ENCODE data around the gene PRKCA. TPM values are rescaled to one million over a fixed set of nuclear protein-coding genes. Genes with fewer than 3 reads are reported as not detected.

The PRKCA gene
- total RNA-seq, 2 donors from 2014 or later = 6.5 to 6.6 TPM

DNA sequence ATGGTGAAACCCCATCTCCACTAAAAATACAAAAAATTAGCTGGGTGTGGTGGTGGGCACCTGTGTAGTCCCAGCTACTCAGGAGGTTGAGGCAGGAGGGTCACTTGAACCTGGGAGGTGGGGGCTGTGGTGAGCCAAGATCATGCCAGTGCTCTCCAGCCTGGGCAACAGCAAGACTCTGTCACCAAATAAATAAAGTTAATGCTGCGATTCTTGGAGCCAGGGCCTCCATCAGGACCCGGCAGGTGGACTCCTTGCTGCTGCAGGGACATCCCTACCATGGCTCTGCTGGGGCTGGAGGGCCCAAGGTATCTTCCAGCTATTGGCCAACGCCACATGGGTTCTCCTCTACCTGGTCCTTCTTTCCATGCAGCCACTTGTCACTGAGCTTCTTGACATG is 450.0 kb downstream of the PRKCA start:
- H3K27me3 ChIP-seq = no peaks in the 10 kb centered on the region
- no peak for DNase-seq
- intact Hi-C loops (cut with DNase I) = no loop called here
- no peaks in the 10 kb centered on the region for H3K36me3 ChIP-seq (replicated peaks in 1 of 2; ENCODE audit: insufficient read depth in 1 of 2, low read depth in 2 of 2)
- H3K27ac ChIP-seq = no peak overlapping the region
- no peaks in the 10 kb centered on the region for H3K4me1 ChIP-seq
- no peak for ATAC-seq
- H3K4me3 ChIP-seq = no peak overlapping the region
- no peaks in the 10 kb centered on the region for H3K9me3 ChIP-seq
- 68 to 100% methylated on average over 1 to 3 of the region's 3 CpGs for WGBS, 2 donors
- no peak for TF ChIP-seq POLR2A (IDR thresholded peaks at IDR 0.05)
- TF ChIP-seq, protein P1, sequence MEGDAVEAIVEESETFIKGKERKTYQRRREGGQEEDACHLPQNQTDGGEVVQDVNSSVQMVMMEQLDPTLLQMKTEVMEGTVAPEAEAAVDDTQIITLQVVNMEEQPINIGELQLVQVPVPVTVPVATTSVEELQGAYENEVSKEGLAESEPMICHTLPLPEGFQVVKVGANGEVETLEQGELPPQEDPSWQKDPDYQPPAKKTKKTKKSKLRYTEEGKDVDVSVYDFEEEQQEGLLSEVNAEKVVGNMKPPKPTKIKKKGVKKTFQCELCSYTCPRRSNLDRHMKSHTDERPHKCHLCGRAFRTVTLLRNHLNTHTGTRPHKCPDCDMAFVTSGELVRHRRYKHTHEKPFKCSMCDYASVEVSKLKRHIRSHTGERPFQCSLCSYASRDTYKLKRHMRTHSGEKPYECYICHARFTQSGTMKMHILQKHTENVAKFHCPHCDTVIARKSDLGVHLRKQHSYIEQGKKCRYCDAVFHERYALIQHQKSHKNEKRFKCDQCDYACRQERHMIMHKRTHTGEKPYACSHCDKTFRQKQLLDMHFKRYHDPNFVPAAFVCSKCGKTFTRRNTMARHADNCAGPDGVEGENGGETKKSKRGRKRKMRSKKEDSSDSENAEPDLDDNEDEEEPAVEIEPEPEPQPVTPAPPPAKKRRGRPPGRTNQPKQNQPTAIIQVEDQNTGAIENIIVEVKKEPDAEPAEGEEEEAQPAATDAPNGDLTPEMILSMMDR (IDR thresholded peaks at IDR 0.05) = no peak

DNA sequence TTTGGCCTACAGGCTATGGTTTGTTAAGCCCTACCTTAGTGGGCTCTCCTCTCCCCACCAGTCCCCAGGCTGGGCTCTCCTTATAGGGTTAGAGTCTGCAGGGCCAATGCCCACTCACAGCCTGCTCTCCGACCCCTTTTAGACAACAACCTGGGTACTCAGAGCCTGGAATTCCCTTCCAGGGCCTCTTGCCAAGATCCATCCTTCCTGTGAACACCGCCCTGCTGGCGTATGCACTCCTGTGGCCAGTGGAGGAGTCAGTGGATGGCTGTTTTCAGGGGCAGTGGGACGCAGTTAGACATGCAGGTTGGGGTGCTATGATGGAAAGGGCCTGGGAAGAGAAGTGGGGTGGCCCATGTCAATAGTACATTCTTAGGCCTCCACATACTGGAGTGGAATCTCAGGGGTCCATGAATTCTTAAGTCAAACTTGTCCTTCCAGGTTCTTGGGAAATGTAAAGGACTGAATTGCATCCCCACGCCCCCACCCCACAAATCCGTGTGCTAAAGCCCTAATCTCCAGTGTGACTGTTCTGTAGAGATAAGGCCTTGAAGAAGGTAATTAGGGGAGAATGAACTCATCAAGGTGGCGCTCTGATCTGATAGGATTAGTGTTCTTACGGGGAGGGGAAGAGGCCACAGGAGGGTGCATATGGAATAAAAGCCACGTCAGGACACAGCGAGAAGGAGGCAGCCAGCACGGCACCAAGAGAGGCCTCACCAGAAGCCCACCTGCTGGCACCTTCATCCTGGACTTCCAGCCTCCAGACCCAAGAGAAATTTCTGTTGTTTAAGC is 450.9 kb downstream of the PRKCA start:
- H3K27ac ChIP-seq = no peak overlapping the region
- H3K4me3 ChIP-seq = no peak overlapping the region
- no peak for DNase-seq
- intact Hi-C loops (cut with DNase I) = no loop called here
- WGBS, 2 donors = 92 to 95% methylated on average over 11 of the region's 11 CpGs
- no peaks in the 10 kb centered on the region for H3K27me3 ChIP-seq
- H3K9me3 ChIP-seq = no peaks in the 10 kb centered on the region
- H3K36me3 ChIP-seq (replicated peaks in 1 of 2; ENCODE audit: insufficient read depth in 1 of 2, low read depth in 2 of 2) = no peaks in the 10 kb centered on the region
- TF ChIP-seq, protein P1 (IDR thresholded peaks at IDR 0.05) = no peak
- no peak for TF ChIP-seq POLR2A (IDR thresholded peaks at IDR 0.05)
- no peaks in the 10 kb centered on the region for H3K4me1 ChIP-seq
- ATAC-seq = no peak

DNA sequence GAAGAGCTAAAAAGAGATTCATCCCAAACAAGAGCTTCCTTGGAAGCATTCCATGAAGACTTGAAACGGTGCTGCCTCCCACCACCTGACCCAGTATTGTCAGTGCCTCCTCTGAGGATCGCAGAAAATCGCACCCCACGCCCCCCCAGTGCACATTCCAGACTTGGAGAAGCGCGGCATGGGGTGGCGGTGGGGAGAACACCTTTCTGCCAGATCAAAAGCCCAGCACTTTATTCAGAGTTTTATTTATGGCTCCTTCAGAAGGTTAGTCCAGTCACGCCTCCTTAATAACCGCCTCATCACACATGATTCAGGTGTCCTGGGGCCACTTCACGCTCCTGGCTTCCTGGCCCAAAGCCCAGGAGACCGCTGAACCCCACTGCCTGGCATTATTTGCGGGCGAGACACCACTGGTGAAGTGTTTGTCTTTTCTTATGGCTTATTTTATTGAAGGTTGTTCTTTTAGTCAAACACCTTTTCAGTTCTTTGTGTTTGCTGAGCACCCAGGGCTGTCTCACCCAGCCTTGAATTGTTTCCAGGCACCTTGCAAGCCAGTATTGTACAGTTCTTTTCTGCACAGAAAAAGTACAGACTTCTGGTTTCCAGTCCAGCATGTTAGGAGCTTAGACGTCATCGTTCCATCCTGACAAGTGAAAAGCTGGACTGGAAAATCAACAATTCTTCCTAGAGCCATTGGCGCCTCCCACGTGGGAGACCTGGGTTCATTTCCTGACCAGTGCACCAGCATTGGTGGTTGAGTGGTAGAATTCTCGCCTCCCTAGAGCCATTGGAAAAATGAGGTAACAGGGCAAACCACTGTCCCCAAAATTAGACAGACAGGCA is 452.9 kb downstream of the PRKCA start:
- intact Hi-C loops (cut with DNase I) = no loop called here
- TF ChIP-seq, protein P1 (IDR thresholded peaks at IDR 0.05) = no peak
- TF ChIP-seq POLR2A (IDR thresholded peaks at IDR 0.05) = no peak
- ATAC-seq = no peak
- Histone ChIP-seq H3K27ac (no peak overlapping the region), H3K27me3 (no peaks in the 10 kb centered on the region), H3K36me3 (replicated peaks in 1 of 2; ENCODE audit: insufficient read depth in 1 of 2, low read depth in 2 of 2) (no peaks in the 10 kb centered on the region), H3K4me1 (no peaks in the 10 kb centered on the region), H3K4me3 (no peak overlapping the region), H3K9me3 (no peaks in the 10 kb centered on the region)
- DNase-seq = no peak
- WGBS, 2 donors = 90% methylated on average over 18 of the region's 18 CpGs

DNA sequence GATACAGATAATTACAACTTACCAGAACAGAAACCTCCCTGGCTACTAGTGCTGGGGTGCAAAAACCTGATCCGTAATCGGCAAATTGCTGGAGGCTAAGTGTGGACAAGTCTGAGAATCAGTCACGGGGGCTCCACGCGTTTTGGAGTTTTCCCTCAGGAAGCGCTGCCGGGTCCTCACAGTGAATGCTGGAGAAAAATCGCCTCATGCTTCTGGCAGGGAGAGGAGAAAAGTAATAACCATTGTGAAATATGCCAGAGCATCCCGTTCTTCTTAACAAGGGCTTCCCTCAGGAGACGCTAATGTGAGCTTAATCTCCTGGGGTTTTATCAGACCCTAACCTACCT is 453.5 kb downstream of the PRKCA start:
- H3K9me3 ChIP-seq = no peaks in the 10 kb centered on the region
- WGBS, 2 donors = 95 to 97% methylated on average over 10 of the region's 10 CpGs
- ATAC-seq (no peak), DNase-seq (no peak)
- intact Hi-C loops (cut with DNase I) = no loop called here
- no peaks in the 10 kb centered on the region for H3K4me1 ChIP-seq
- TF ChIP-seq, protein P1 (IDR thresholded peaks at IDR 0.05) = no peak
- no peak for TF ChIP-seq POLR2A (IDR thresholded peaks at IDR 0.05)
- H3K36me3 ChIP-seq (replicated peaks in 1 of 2; ENCODE audit: insufficient read depth in 1 of 2, low read depth in 2 of 2) = no peaks in the 10 kb centered on the region
- H3K27me3 ChIP-seq = no peaks in the 10 kb centered on the region
- H3K27ac ChIP-seq = no peak overlapping the region
- H3K4me3 ChIP-seq = no peak overlapping the region
